Esophagus (tissue), 2 donors: ENCODE measurements around the gene CCDC6. TPM values are rescaled to one million over a fixed set of nuclear protein-coding genes. Genes with fewer than 3 reads are reported as not detected.
"Not testable (repeated sequence)": the region's sequence is repeated elsewhere in the genome, so short reads cannot be mapped to it uniquely, and the experiment has no call there.

ENCODE experiments used
- H3K27ac ChIP-seq, 2 donors: one replicate each; pipeline ENCODE4 v1.5.1; 2013; ENCODE audit warnings: low read depth in 2 of 2, mild to moderate bottlenecking in 2 of 2, inconsistent platforms in 1 of 2, low read length in 1 of 2, moderate library complexity in 1 of 2
- H3K27me3 ChIP-seq, 2 donors: one replicate each; pipeline ENCODE4 v1.6.1; 2013; ENCODE audit warnings: low read length in 2 of 2, control low read depth in 1 of 2, mild to moderate bottlenecking in 1 of 2; ENCODE audit not compliant: insufficient read depth in 2 of 2, control insufficient read depth in 1 of 2
- H3K36me3 ChIP-seq, 2 donors: one replicate each; pipeline ENCODE4 v1.6.1; 2013; ENCODE audit warnings: low read length in 1 of 2; ENCODE audit not compliant: control insufficient read depth in 2 of 2, insufficient read depth in 2 of 2
- H3K4me1 ChIP-seq, 2 donors: one replicate each; pipeline ENCODE4 v1.6.1; 2013; ENCODE audit warnings: low read length in 1 of 2; ENCODE audit not compliant: control insufficient read depth in 2 of 2, insufficient read depth in 2 of 2
- H3K4me3 ChIP-seq, 2 donors: one replicate each; pipeline ENCODE4 v1.5.1; 2013; ENCODE audit warnings: low read length in 2 of 2, mild to moderate bottlenecking in 2 of 2, low read depth in 1 of 2, moderate library complexity in 1 of 2
- H3K9me3 ChIP-seq, 2 donors: one replicate each; pipeline ENCODE4 v1.6.1; 2013; ENCODE audit warnings: mild to moderate bottlenecking in 2 of 2, low read depth in 1 of 2, low read length in 1 of 2, moderate library complexity in 1 of 2; ENCODE audit not compliant: control insufficient read depth in 2 of 2, insufficient read depth in 1 of 2
- WGBS, 2 donors: extraction: QIAGEN DNeasy Blood & Tissue Kit; methylation state at CpG; one replicate each; pipeline ENCODE4 v1.1.7; 2013; 5-methylcytosine and 5-hydroxymethylcytosine counted together
- polyA plus RNA-seq, 2 donors: library from polyadenylated mRNA; stranded (reverse); fragments of 200-250 nt; gene quantifications; one replicate each; pipeline ENCODE4 v1.2.3, GENCODE V29; 2013
- donor health status: healthy with polysubstance abuse.
- donor health status: Bipolar disorder and iron deficiency.

The CCDC6 gene
- polyA plus RNA-seq, 2 donors, result 23.2 to 25.9 TPM

GRCh38 chr10:59934701-59935100 is 28.3 kb upstream of the CCDC6 start:
- Histone ChIP-seq H3K4me1 (no peaks in the 10 kb centered on the region), H3K36me3 (no peaks in the 10 kb centered on the region), H3K27ac (no peak overlapping the region), H3K4me3 (no peak overlapping the region), H3K9me3 (no peaks in the 10 kb centered on the region), H3K27me3 (no peaks in the 10 kb centered on the region)
- 75 to 85% methylated on average over 2 of the region's 2 CpGs for WGBS, 2 donors

- not testable (repeated sequence) for H3K4me1 ChIP-seq, H3K36me3 ChIP-seq, H3K27me3 ChIP-seq, H3K9me3 ChIP-seq, H3K27ac ChIP-seq, H3K4me3 ChIP-seq
- WGBS, 2 donors, result 90 to 94% methylated on average over 5 of the region's 5 CpGs
Observed at GRCh38 chr10:59930788-59931521, 24.6 kb upstream of the CCDC6 start.

GRCh38 chr10:59926086-59926485 is 19.7 kb upstream of the CCDC6 start:
- Histone ChIP-seq H3K27me3 (no peaks in the 10 kb centered on the region), H3K36me3 (no peaks in the 10 kb centered on the region), H3K9me3 (no peaks in the 10 kb centered on the region), H3K4me1 (no peaks in the 10 kb centered on the region), H3K27ac (no peak overlapping the region), H3K4me3 (no peak overlapping the region)
- 88 to 90% methylated on average over 2 of the region's 2 CpGs for WGBS, 2 donors

GRCh38 chr10:59922907-59923306 is 16.6 kb upstream of the CCDC6 start:
- Histone ChIP-seq H3K27me3 (no peaks in the 10 kb centered on the region), H3K36me3 (no peaks in the 10 kb centered on the region), H3K4me3 (no peak overlapping the region), H3K9me3 (no peaks in the 10 kb centered on the region), H3K27ac (no peak overlapping the region), H3K4me1 (no peaks in the 10 kb centered on the region)
- 63 to 65% methylated on average over 3 of the region's 3 CpGs for WGBS, 2 donors

- H3K4me3 ChIP-seq, result no peak overlapping the region
- H3K27me3 ChIP-seq, result no peaks in the 10 kb centered on the region
- no peaks in the 10 kb centered on the region for H3K4me1 ChIP-seq
- 89% methylated on average over 1 of the region's 1 CpG for WGBS, 2 donors
- H3K36me3 ChIP-seq, result no peaks in the 10 kb centered on the region
- no peaks in the 10 kb centered on the region for H3K9me3 ChIP-seq
- no peak overlapping the region for H3K27ac ChIP-seq
Observed at GRCh38 chr10:59917922-59918321, 11.6 kb upstream of the CCDC6 start.

- H3K27me3 ChIP-seq, result no peaks in the 10 kb centered on the region
- H3K4me3 ChIP-seq, result no peak overlapping the region
- no peaks in the 10 kb centered on the region for H3K9me3 ChIP-seq
- no peaks in the 10 kb centered on the region for H3K36me3 ChIP-seq
- H3K4me1 ChIP-seq, result no peaks in the 10 kb centered on the region
- H3K27ac ChIP-seq, result no peak overlapping the region
Observed at GRCh38 chr10:59913547-59914237, 7.3 kb upstream of the CCDC6 start.

GRCh38 chr10:59910867-59911266 is 4.5 kb upstream of the CCDC6 start:
- Histone ChIP-seq H3K27me3 (no peaks in the 10 kb centered on the region), H3K27ac (no peak overlapping the region), H3K4me1 (no peaks in the 10 kb centered on the region), H3K4me3 (no peak overlapping the region), H3K36me3 (no peaks in the 10 kb centered on the region), H3K9me3 (no peaks in the 10 kb centered on the region)
- WGBS, 2 donors, result 36 to 56% methylated on average over 5 of the region's 5 CpGs

GRCh38 chr10:59909815-59910214 is 3.5 kb upstream of the CCDC6 start:
- Histone ChIP-seq H3K9me3 (no peaks in the 10 kb centered on the region), H3K27ac (no peak overlapping the region), H3K27me3 (no peaks in the 10 kb centered on the region), H3K4me3 (no peak overlapping the region), H3K4me1 (no peaks in the 10 kb centered on the region), H3K36me3 (no peaks in the 10 kb centered on the region)
- 67 to 100% methylated on average over 1 of the region's 1 CpG for WGBS, 2 donors

- H3K9me3 ChIP-seq, result no peaks in the 10 kb centered on the region
- no peaks in the 10 kb centered on the region for H3K4me1 ChIP-seq
- H3K4me3 ChIP-seq, result no peak overlapping the region
- peak overlapping the region in 1 of 2 donors; percentile 90 for H3K27ac ChIP-seq
- 46 to 47% methylated on average over 4 of the region's 4 CpGs for WGBS, 2 donors
- no peaks in the 10 kb centered on the region for H3K36me3 ChIP-seq
- no peaks in the 10 kb centered on the region for H3K27me3 ChIP-seq
Observed at GRCh38 chr10:59908808-59909143, 2.4 kb upstream of the CCDC6 start.
